HG03025 (cell line): ENCODE measurements around the gene GRID2.
"Not testable (repeated sequence)": the region's sequence is repeated elsewhere in the genome, so short reads cannot be mapped to it uniquely, and the experiment has no call there.

ENCODE experiments used
- ATAC-seq: cut with Tn5 transposase; IDR thresholded peaks from one replicate; pipeline ENCODE4 v1.9.1; 2021; ENCODE audit warnings: mild to moderate bottlenecking, moderate library complexity; ENCODE audit not compliant: unreplicated experiment, low FRiP score

GRID2 gene

GRCh38 chr4:93267747-93268146, 964.0 kb downstream of the GRID2 start:
- ATAC-seq = no peak

GRCh38 chr4:93285346-93285745, 981.6 kb downstream of the GRID2 start:
- ATAC-seq = no peak

- no peak for ATAC-seq
Observed at GRCh38 chr4:93289241-93289640, 985.5 kb downstream of the GRID2 start.

- no peak for ATAC-seq
Observed at GRCh38 chr4:93289831-93290230, 986.1 kb downstream of the GRID2 start.

- ATAC-seq = peak; percentile 52
Observed at GRCh38 chr4:93299118-93299517, 995.4 kb downstream of the GRID2 start.

- not testable (repeated sequence) for ATAC-seq
Observed at GRCh38 chr4:93300780-93301555, 997.2 kb downstream of the GRID2 start.

GRCh38 chr4:93302310-93302709, 998.5 kb downstream of the GRID2 start:
- no peak for ATAC-seq

- ATAC-seq = no peak
Observed at GRCh38 chr4:93303440-93303839, 999.7 kb downstream of the GRID2 start.

- ATAC-seq = no peak
Observed at GRCh38 chr4:93312299-93312698, 1008.5 kb downstream of the GRID2 start.

- ATAC-seq = no peak
Observed at GRCh38 chr4:93313197-93313596, 1009.4 kb downstream of the GRID2 start.

- ATAC-seq = no peak
Observed at GRCh38 chr4:93317057-93317456, 1013.3 kb downstream of the GRID2 start.

GRCh38 chr4:93317561-93317960, 1013.8 kb downstream of the GRID2 start:
- ATAC-seq = no peak

- no peak for ATAC-seq
Observed at GRCh38 chr4:93319041-93319440, 1015.3 kb downstream of the GRID2 start.

GRCh38 chr4:93320356-93320755, 1016.6 kb downstream of the GRID2 start:
- ATAC-seq = no peak

GRCh38 chr4:93327346-93327745, 1023.6 kb downstream of the GRID2 start:
- no peak for ATAC-seq

- peak; percentile 90 for ATAC-seq
Observed at GRCh38 chr4:93334003-93334402, 1030.2 kb downstream of the GRID2 start.

GRCh38 chr4:93337196-93337595, 1033.4 kb downstream of the GRID2 start:
- ATAC-seq = no peak

GRCh38 chr4:93342738-93343137, 1039.0 kb downstream of the GRID2 start:
- ATAC-seq = no peak

GRCh38 chr4:93346840-93347239, 1043.1 kb downstream of the GRID2 start:
- ATAC-seq = no peak

GRCh38 chr4:93348896-93349295, 1045.1 kb downstream of the GRID2 start:
- no peak for ATAC-seq

GRCh38 chr4:93351846-93352245, 1048.1 kb downstream of the GRID2 start:
- ATAC-seq = no peak

GRCh38 chr4:93355411-93355810, 1051.6 kb downstream of the GRID2 start:
- no peak for ATAC-seq

GRCh38 chr4:93359586-93359985, 1055.8 kb downstream of the GRID2 start:
- no peak for ATAC-seq
